SK-N-SH treated with all-trans-retinoic acid at 6 μM for 48 hours (cell line): ENCODE results near the gene OTOF.

Experiments used
- ATAC-seq: fragments of 200-7000 bp; cut with Tn5 transposase; 3 replicates; pipeline ENCODE4 v1.9.1; 2020; ENCODE audit warnings: mild to moderate bottlenecking, moderate library complexity
- ARNTL ChIP-seq: fragments of 450-650 bp; formaldehyde crosslinking; IDR thresholded peaks from 2 replicates; pipeline ENCODE4 v1.5.0; 2020; ENCODE audit warnings: low read depth, mild to moderate bottlenecking, moderate library complexity, borderline replicate concordance
- BACH2 ChIP-seq: fragments of 250-450 bp; sonication (Bioruptor Pico); IDR thresholded peaks from 2 replicates; pipeline ENCODE4 v1.9.0; 2021; ENCODE audit warnings: mild to moderate bottlenecking, borderline replicate concordance
- CREB5 ChIP-seq: fragments of 250-450 bp; sonication (Bioruptor Pico); IDR thresholded peaks from 2 replicates; pipeline ENCODE4 v1.5.1; 2020; ENCODE audit warnings: low read depth, mild to moderate bottlenecking, moderate library complexity
- CSDC2 ChIP-seq: fragments of 250-450 bp; sonication (Bioruptor Pico); IDR thresholded peaks from 2 replicates; pipeline ENCODE4 v1.5.0; 2020; ENCODE audit warnings: mild to moderate bottlenecking, moderate library complexity
- CSRNP3 ChIP-seq: fragments of 250-450 bp; sonication (Bioruptor Pico); IDR thresholded peaks from 2 replicates; pipeline ENCODE4 v1.5.1; 2021; ENCODE audit warnings: mild to moderate bottlenecking, moderate library complexity
- ESRRG ChIP-seq: fragments of 250-450 bp; sonication (Bioruptor Pico); IDR thresholded peaks from 2 replicates; pipeline ENCODE4 v1.6.1; 2021; ENCODE audit warnings: mild to moderate bottlenecking
- GLIS3 ChIP-seq: fragments of 250-450 bp; sonication (Bioruptor Pico); IDR thresholded peaks from 2 replicates; pipeline ENCODE4 v1.5.0; 2020; ENCODE audit warnings: mild to moderate bottlenecking, moderate library complexity
- ISL1 ChIP-seq: fragments of 250-450 bp; sonication (Bioruptor Pico); IDR thresholded peaks from 2 replicates; pipeline ENCODE4 v2.1.2; 2022; ENCODE audit warnings: mild to moderate bottlenecking, moderate library complexity
- OSR1 ChIP-seq: fragments of 250-450 bp; sonication (Bioruptor Pico); IDR thresholded peaks from 2 replicates; pipeline ENCODE4 v1.8.0; 2022; ENCODE audit warnings: moderate library complexity, mild to moderate bottlenecking, inconsistent platforms
- POU6F1 ChIP-seq: fragments of 250-450 bp; sonication (Bioruptor Pico); IDR thresholded peaks from 2 replicates; pipeline ENCODE4 v1.8.0; 2021; ENCODE audit warnings: low read depth, mild to moderate bottlenecking, moderate library complexity, borderline replicate concordance
- PPARA ChIP-seq: fragments of 250-450 bp; sonication (Bioruptor Pico); IDR thresholded peaks from 2 replicates; pipeline ENCODE4 v1.5.0; 2020; ENCODE audit warnings: mild to moderate bottlenecking, borderline replicate concordance
- SNAI2 ChIP-seq: fragments of 250-450 bp; sonication (Bioruptor Pico); IDR thresholded peaks from 2 replicates; pipeline ENCODE4 v1.5.0; 2020; ENCODE audit warnings: mild to moderate bottlenecking, moderate library complexity
- TCF4 ChIP-seq: fragments of 250-450 bp; sonication (Bioruptor Pico); IDR thresholded peaks from 2 replicates; pipeline ENCODE4 v1.8.0; 2021; ENCODE audit warnings: mild to moderate bottlenecking, moderate library complexity, borderline replicate concordance
- TOX ChIP-seq: fragments of 250-450 bp; sonication (Bioruptor Pico); IDR thresholded peaks from 2 replicates; pipeline ENCODE4 v1.8.0; 2021; ENCODE audit warnings: mild to moderate bottlenecking, moderate library complexity, borderline replicate concordance
- TSHZ2 ChIP-seq: fragments of 250-450 bp; sonication (Bioruptor Pico); IDR thresholded peaks from 2 replicates; pipeline ENCODE4 v1.5.0; 2020; ENCODE audit warnings: mild to moderate bottlenecking, moderate library complexity
- ZC3H10 ChIP-seq: fragments of 250-450 bp; sonication (Bioruptor Pico); IDR thresholded peaks from 2 replicates; pipeline ENCODE4 v1.5.1; 2021; ENCODE audit warnings: mild to moderate bottlenecking, moderate library complexity
- ZFP3 ChIP-seq: fragments of 250-450 bp; sonication (Bioruptor Pico); IDR thresholded peaks from 2 replicates; pipeline ENCODE4 v1.5.0; 2020; ENCODE audit warnings: mild to moderate bottlenecking, moderate library complexity
- ZNF565 ChIP-seq: fragments of 450-650 bp; formaldehyde crosslinking; conservative IDR thresholded peaks from 2 replicates; pipeline ENCODE4 v1.5.0; 2020; ENCODE audit warnings: low read depth, mild to moderate bottlenecking, moderate library complexity
- ZNF70 ChIP-seq: fragments of 450-650 bp; formaldehyde crosslinking; IDR thresholded peaks from 2 replicates; pipeline ENCODE4 v1.5.0; 2020; ENCODE audit warnings: mild to moderate bottlenecking, moderate library complexity
- ZNF8 ChIP-seq: fragments of 450-650 bp; formaldehyde crosslinking; IDR thresholded peaks from 2 replicates; pipeline ENCODE4 v1.5.0; 2020; ENCODE audit warnings: mild to moderate bottlenecking, moderate library complexity

The OTOF gene

GRCh38 chr2:26457251-26457666 lies 20.7 kb downstream of the OTOF start:
- no peak for ATAC-seq
- TF ChIP-seq TSHZ2 (CRISPR knock-in tag) (no peak), OSR1 (CRISPR knock-in tag) (no peak), ESRRG (CRISPR knock-in tag) (no peak), CSRNP3 (no peak), BACH2 (no peak), TOX (CRISPR knock-in tag) (no peak), ZC3H10 (CRISPR knock-in tag) (no peak), ARNTL (CRISPR knock-in tag) (no peak)

GRCh38 chr2:26456440-26457250 lies 21.3 kb downstream of the OTOF start:
- no peak for TF ChIP-seq CSDC2 (CRISPR knock-in tag)
- TF ChIP-seq ESRRG (CRISPR knock-in tag): no peak
- TF ChIP-seq SNAI2 (CRISPR knock-in tag): no peak
- no peak for TF ChIP-seq ZNF565 (CRISPR knock-in tag)
- no peak for TF ChIP-seq TOX (CRISPR knock-in tag)
- no peak for TF ChIP-seq ARNTL (CRISPR knock-in tag)
- no peak for TF ChIP-seq ZC3H10 (CRISPR knock-in tag)
- TF ChIP-seq PPARA (CRISPR knock-in tag): no peak
- TF ChIP-seq POU6F1 (CRISPR knock-in tag): no peak
- TF ChIP-seq GLIS3 (CRISPR knock-in tag): no peak
- TF ChIP-seq ZNF70 (CRISPR knock-in tag): no peak
- ATAC-seq: no peak

- TF ChIP-seq TOX (CRISPR knock-in tag) (no peak), CSRNP3 (no peak), PPARA (CRISPR knock-in tag) (no peak), CSDC2 (CRISPR knock-in tag) (no peak), GLIS3 (CRISPR knock-in tag) (no peak), ISL1 (no peak), TCF4 (CRISPR knock-in tag) (no peak), ZFP3 (CRISPR knock-in tag) (no peak), ZNF8 (CRISPR knock-in tag) (no peak), ZNF70 (CRISPR knock-in tag) (no peak), CREB5 (CRISPR knock-in tag) (no peak)
- no peak for ATAC-seq
Measured at GRCh38 chr2:26455670-26456439, 22.1 kb downstream of the OTOF start.
